ENCODE measurements around the gene SLC37A2. TPM values are rescaled to one million over a fixed set of nuclear protein-coding genes. Genes with fewer than 3 reads are reported as not detected.

SLC37A2 gene
- total and polyA plus RNA-seq, 2 of the 13 experiments (the other 11 are each of a cell fraction or from before 2014, with no cell fraction given) = 4.6 to 7.1 TPM

- TF ChIP-seq, protein P1, sequence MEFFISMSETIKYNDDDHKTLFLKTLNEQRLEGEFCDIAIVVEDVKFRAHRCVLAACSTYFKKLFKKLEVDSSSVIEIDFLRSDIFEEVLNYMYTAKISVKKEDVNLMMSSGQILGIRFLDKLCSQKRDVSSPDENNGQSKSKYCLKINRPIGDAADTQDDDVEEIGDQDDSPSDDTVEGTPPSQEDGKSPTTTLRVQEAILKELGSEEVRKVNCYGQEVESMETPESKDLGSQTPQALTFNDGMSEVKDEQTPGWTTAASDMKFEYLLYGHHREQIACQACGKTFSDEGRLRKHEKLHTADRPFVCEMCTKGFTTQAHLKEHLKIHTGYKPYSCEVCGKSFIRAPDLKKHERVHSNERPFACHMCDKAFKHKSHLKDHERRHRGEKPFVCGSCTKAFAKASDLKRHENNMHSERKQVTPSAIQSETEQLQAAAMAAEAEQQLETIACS (CRISPR knock-in tag; IDR thresholded peaks at IDR 0.05) = no peak
- TF ChIP-seq ZNF446 (CRISPR knock-in tag; IDR thresholded peaks at IDR 0.05) = no peak
- no peak for TF ChIP-seq NCOA1 (CRISPR knock-in tag; IDR thresholded peaks at IDR 0.05)
- TF ChIP-seq, protein P2, sequence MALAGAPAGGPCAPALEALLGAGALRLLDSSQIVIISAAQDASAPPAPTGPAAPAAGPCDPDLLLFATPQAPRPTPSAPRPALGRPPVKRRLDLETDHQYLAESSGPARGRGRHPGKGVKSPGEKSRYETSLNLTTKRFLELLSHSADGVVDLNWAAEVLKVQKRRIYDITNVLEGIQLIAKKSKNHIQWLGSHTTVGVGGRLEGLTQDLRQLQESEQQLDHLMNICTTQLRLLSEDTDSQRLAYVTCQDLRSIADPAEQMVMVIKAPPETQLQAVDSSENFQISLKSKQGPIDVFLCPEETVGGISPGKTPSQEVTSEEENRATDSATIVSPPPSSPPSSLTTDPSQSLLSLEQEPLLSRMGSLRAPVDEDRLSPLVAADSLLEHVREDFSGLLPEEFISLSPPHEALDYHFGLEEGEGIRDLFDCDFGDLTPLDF (CRISPR knock-in tag; IDR thresholded peaks at IDR 0.05) = no peak
Observed at GRCh38 chr11:125072961-125073590, 10.0 kb downstream of the SLC37A2 start (continued).

- Histone ChIP-seq H3K79me2 (ENCODE audit: insufficient read depth, low read length) (no peaks in the 10 kb centered on the region), H3K4me1 (ENCODE audit: insufficient read depth, low read length) (peaks cover 65% of the 10 kb centered on the region), H3K27me3 (ENCODE audit: control insufficient read depth in 1 of 2, insufficient read depth in 2 of 2, low read length in 2 of 2) (peaks cover 0 to 4% of the 10 kb centered on the region in 2 experiments; a peak in 1 of 5 replicates), H3K9me3 (ENCODE audit: low read length) (no peaks in the 10 kb centered on the region), H3K4me3 (replicated peaks in 1 of 3; ENCODE audit: insufficient read depth in 1 of 3, low read depth in 2 of 3, low read length in 3 of 3) (peak overlapping the region in 1 of 3 experiments; percentile 26; a peak in 1 of 6 replicates), H2AFZ (ENCODE audit: low read length) (no peak overlapping the region), H3K4me2 (ENCODE audit: low read depth, low read length) (peak overlapping the region; percentile 39; the same call in 1 of the 2 replicates), H3K36me3 (replicated peaks in 1 of 2; ENCODE audit: control insufficient read depth in 1 of 2, insufficient read depth in 2 of 2, low read length in 2 of 2) (no peaks in the 10 kb centered on the region), H4K20me1 (ENCODE audit: insufficient read depth, low read length) (no peaks in the 10 kb centered on the region), H3K27ac (ENCODE audit: extremely low read length, insufficient read depth, low read length) (no peak overlapping the region), H3K9ac (ENCODE audit: insufficient read depth, low read depth, low read length) (no peak overlapping the region)
- no peak; the same call in 2 of the 3 replicates for ATAC-seq
- 64% methylated on average over 17 of the region's 19 CpGs for WGBS (ENCODE audit: low lambda C conversion rate)
- no TSS peak for BruUV-seq (replicated peaks)
- POLR2A ChIA-PET = interaction anchor here (1.6 kb wide), 1 partner anchor 10 kb away, joined by 5 read pairs; the partner anchor contains the start of gene SLC37A2
- intact Hi-C loops (cut with micrococcal nuclease; ENCODE audit: unreplicated experiment) (no loop called here), in situ Hi-C loops (cut with HindIII; ENCODE audit: extremely low pct_ligation_motif_present, low pct_unique_long_range_greater_than_20kb) (no loop called here)
- TF ChIP-seq ZNF687 (CRISPR knock-in tag; IDR thresholded peaks at IDR 0.05) (0 out of 2 replicates have a peak, but pooled peaks have one; percentile 15), CHD2 (IDR thresholded peaks at IDR 0.05; ENCODE audit: low read depth, low read length) (0 out of 2 replicates have a peak, but pooled peaks have one; percentile 5), SMAD3 (CRISPR knock-in tag; IDR thresholded peaks at IDR 0.05) (no peak), KDM2A (CRISPR knock-in tag; IDR thresholded peaks at IDR 0.05; ENCODE audit: borderline replicate concordance, low read depth) (0 out of 2 replicates have a peak, but pooled peaks have one; percentile 25)
- CTCF ChIA-PET (ENCODE audit: low intra/inter-chr PET ratio, low total read pairs) = no interaction called here
- FAIRE-seq = no peak
- no peak for DNase-seq (ENCODE audit: low spot score)
Observed at GRCh38 chr11:125073616-125074483, 10.7 kb downstream of the SLC37A2 start.
